Measurements from ENCODE around the gene TMEM8B.

- TF ChIP-seq POLR2A (IDR thresholded peaks at IDR 0.05) (no peak), CTCF (IDR thresholded peaks at IDR 0.05) (no peak), EP300 (IDR thresholded peaks at IDR 0.05; ENCODE audit: low read depth) (no peak), POLR2AphosphoS5 (IDR thresholded peaks at IDR 0.05) (peak in 1 of 3 donors; percentile 26)
Measured at GRCh38 chr9:35844628-35845270, 15.7 kb downstream of the TMEM8B start.

Data from transverse colon (tissue), 4 donors.